Glomerular endothelial cell (primary cell): ENCODE results near the gene MED13L. TPM values are rescaled to one million over a fixed set of nuclear protein-coding genes. Genes with fewer than 3 reads are reported as not detected.
"Not testable (repeated sequence)": the region's sequence is repeated elsewhere in the genome, so short reads cannot be mapped to it uniquely, and the experiment has no call there.

Experiments used
- DNase-seq: peaks from one replicate; pipeline ENCODE4 v3.0.0-alpha.2; 2011; ENCODE audit warnings: low read depth, low spot score; ENCODE audit errors: extremely low read depth
- total RNA-seq: library from RNA; depleted of rRNA; stranded (reverse); fragments of >200 nt; gene quantifications from 2 replicates; pipeline ENCODE4 v1.2.3, GENCODE V29; 2015

The MED13L gene
- total RNA-seq, 1 donor from 2014 or later = 57.5 TPM

- DNase-seq = not testable (repeated sequence)
These were observed 245.9 kb downstream of the MED13L start for GRCh38 chr12:116031624-116032023.

GRCh38 chr12:116028619-116029018, 248.9 kb downstream of the MED13L start:
- DNase-seq = no peak

- no peak for DNase-seq
These were observed 250.0 kb downstream of the MED13L start for GRCh38 chr12:116027551-116027821.

- no peak for DNase-seq
These were observed 250.5 kb downstream of the MED13L start for GRCh38 chr12:116026768-116027550.

GRCh38 chr12:116026346-116026745, 251.1 kb downstream of the MED13L start:
- no peak for DNase-seq

- no peak for DNase-seq
These were observed 252.7 kb downstream of the MED13L start for GRCh38 chr12:116024769-116025168.

- no peak for DNase-seq
These were observed 258.1 kb downstream of the MED13L start for GRCh38 chr12:116019415-116019814.

GRCh38 chr12:116018282-116018681, 259.2 kb downstream of the MED13L start:
- DNase-seq = no peak

GRCh38 chr12:116015525-116015924, 262.0 kb downstream of the MED13L start:
- no peak for DNase-seq

- no peak for DNase-seq
These were observed 264.7 kb downstream of the MED13L start for GRCh38 chr12:116012757-116013156.

GRCh38 chr12:116011217-116011616, 266.3 kb downstream of the MED13L start:
- no peak for DNase-seq

- DNase-seq = no peak
These were observed 267.0 kb downstream of the MED13L start for GRCh38 chr12:116010467-116010866.

- no peak for DNase-seq
These were observed 267.7 kb downstream of the MED13L start for GRCh38 chr12:116009805-116010204.

GRCh38 chr12:116006141-116006540, 271.4 kb downstream of the MED13L start:
- no peak for DNase-seq

GRCh38 chr12:116002890-116003536, 274.5 kb downstream of the MED13L start:
- DNase-seq = no peak

GRCh38 chr12:116000252-116000651, 277.2 kb downstream of the MED13L start:
- DNase-seq = no peak

GRCh38 chr12:115999582-115999981, 277.9 kb downstream of the MED13L start:
- no peak for DNase-seq

- no peak for DNase-seq
These were observed 278.6 kb downstream of the MED13L start for GRCh38 chr12:115998794-115999478.

GRCh38 chr12:115998119-115998633, 279.3 kb downstream of the MED13L start:
- DNase-seq = no peak

- no peak for DNase-seq
These were observed 283.8 kb downstream of the MED13L start for GRCh38 chr12:115993737-115994136.

GRCh38 chr12:115990241-115990640, 287.3 kb downstream of the MED13L start:
- DNase-seq = no peak
